G401 (cell line): Measurements from ENCODE around the gene PGM3. TPM values are rescaled to one million over a fixed set of nuclear protein-coding genes. Genes with fewer than 3 reads are reported as not detected.

Experiments
- DNase-seq: peaks from one replicate; pipeline ENCODE4 v3.0.0-alpha.2; 2015; ENCODE audit warnings: low spot score
- in situ Hi-C: cut with HindIII; loops from 2 replicates; pipeline ENCODE4 v1.10.0; 2016; ENCODE audit warnings: low sequenced_read_pairs, mixed read lengths
- total RNA-seq: library from RNA; depleted of rRNA; stranded (reverse); fragments of >200 nt; shearing (Covaris generic); gene quantifications from 2 replicates; pipeline ENCODE4 v1.2.3, GENCODE V29; 2014; rRNA removed

The PGM3 gene
- total RNA-seq, 1 experiment from 2014 or later = 51.9 TPM

- no peak for DNase-seq
- in situ Hi-C loops = no loop called here
Measured at GRCh38 chr6:83126807-83127206, 66.3 kb downstream of the PGM3 start.

- in situ Hi-C loops = no loop called here
- no peak for DNase-seq
Measured at GRCh38 chr6:83126223-83126622, 66.8 kb downstream of the PGM3 start.

GRCh38 chr6:83125425-83125824, 67.6 kb downstream of the PGM3 start:
- in situ Hi-C loops = no loop called here
- DNase-seq = no peak

- no peak for DNase-seq
- in situ Hi-C loops = no loop called here
Measured at GRCh38 chr6:83124553-83124952, 68.5 kb downstream of the PGM3 start.

GRCh38 chr6:83119742-83120300, 73.2 kb downstream of the PGM3 start:
- in situ Hi-C loops = no loop called here
- DNase-seq = no peak

GRCh38 chr6:83117802-83118201, 75.3 kb downstream of the PGM3 start:
- in situ Hi-C loops = no loop called here

More at GRCh38 chr6:83117802-83118201, 75.3 kb downstream of the PGM3 start:
- DNase-seq = no peak

Other genes starting within 250 kb of the PGM3 start
- gene UBE3D, start 127.4 kb downstream of the PGM3 start, total RNA-seq = 11.3 and 13.8 TPM in 2 replicates
- gene DOP1A, start 125.6 kb downstream of the PGM3 start, total RNA-seq = 2.6 and 8.2 TPM in 2 replicates
- 3.9 and 5.5 TPM in 2 replicates for gene RWDD2A, start 92 bp upstream of the PGM3 start, total RNA-seq
- gene ME1, start 237.8 kb upstream of the PGM3 start, total RNA-seq = not detected in 2 replicates